Prostate gland (tissue), 2 donors: ENCODE measurements around the gene KCNJ5. TPM values are rescaled to one million over a fixed set of nuclear protein-coding genes. Genes with fewer than 3 reads are reported as not detected.

Experiments used
- DNase-seq: peaks from one replicate; pipeline ENCODE4 v3.0.0-alpha.2; 2019; ENCODE audit warnings: low spot score
- H3K27ac ChIP-seq, 2 donors: fragments of 200-600 bp; sonication (generic); 2 replicates each; pipeline ENCODE4 v1.5.1; 2017 to 2019
- H3K27me3 ChIP-seq: fragments of 200-600 bp; sonication (generic); replicated peaks from 2 replicates; pipeline ENCODE4 v1.5.1; 2019; ENCODE audit not compliant: insufficient read depth
- H3K36me3 ChIP-seq, 2 donors: fragments of 200-600 bp; sonication (generic); 1 replicate in 1 of 2; 2 replicates in 1 of 2; pipeline versions ENCODE4 v1.5.1 to v1.8.1; 2017 to 2019
- H3K4me1 ChIP-seq: fragments of 200-600 bp; sonication (generic); replicated peaks from 2 replicates; pipeline ENCODE4 v1.5.1; 2019
- H3K4me3 ChIP-seq, 2 donors: fragments of 200-600 bp; sonication (generic); 2 replicates each; pipeline ENCODE4 v1.5.1; 2017 to 2019
- H3K9me3 ChIP-seq: fragments of 200-600 bp; sonication (generic); 2 replicates; pipeline ENCODE4 v1.5.1; 2017
- POLR2A ChIP-seq: fragments of 450-650 bp; IDR thresholded peaks from one replicate; pipeline ENCODE4 v1.6.1; 2016; ENCODE audit warnings: antibody characterized with exemption, mild to moderate bottlenecking
- POLR2AphosphoS5 ChIP-seq: sonication (generic); formaldehyde crosslinking; IDR thresholded peaks from one replicate; pipeline ENCODE4 v1.6.1; 2017; ENCODE audit warnings: antibody characterized with exemption
- WGBS: methylation state at CpG from one replicate; pipeline ENCODE4 v1.1.5; 2018; 5-methylcytosine and 5-hydroxymethylcytosine counted together
- intact Hi-C: fragments of 100-400 bp; cut with DNase I; formaldehyde crosslinking; loops from one replicate; pipeline ENCODE4 v1.14.2; 2022
- total RNA-seq, 2 donors: library from RNA; depleted of rRNA; stranded (reverse); fragments of >200 nt; gene quantifications; one replicate each; pipeline ENCODE4 v1.1.0, GENCODE V29; 2016
- TF ChIP-seq, protein P1 (sequence below), 4 experiments: fragments of 200-600 bp in 2 of 4; fragments of 450-650 bp in 2 of 4; sonication (generic) in 2 of 4; IDR thresholded peaks; 1 replicate in 3 of 4; 2 replicates in 1 of 4; pipeline ENCODE4 v1.5.1; 2016 to 2019; ENCODE audit warnings: antibody characterized with exemption in 4 of 4, mild to moderate bottlenecking in 2 of 4, moderate library complexity in 2 of 4

Gene KCNJ5
- total RNA-seq, 2 donors from 2014 or later = 3.9 to 4.7 TPM

DNA sequence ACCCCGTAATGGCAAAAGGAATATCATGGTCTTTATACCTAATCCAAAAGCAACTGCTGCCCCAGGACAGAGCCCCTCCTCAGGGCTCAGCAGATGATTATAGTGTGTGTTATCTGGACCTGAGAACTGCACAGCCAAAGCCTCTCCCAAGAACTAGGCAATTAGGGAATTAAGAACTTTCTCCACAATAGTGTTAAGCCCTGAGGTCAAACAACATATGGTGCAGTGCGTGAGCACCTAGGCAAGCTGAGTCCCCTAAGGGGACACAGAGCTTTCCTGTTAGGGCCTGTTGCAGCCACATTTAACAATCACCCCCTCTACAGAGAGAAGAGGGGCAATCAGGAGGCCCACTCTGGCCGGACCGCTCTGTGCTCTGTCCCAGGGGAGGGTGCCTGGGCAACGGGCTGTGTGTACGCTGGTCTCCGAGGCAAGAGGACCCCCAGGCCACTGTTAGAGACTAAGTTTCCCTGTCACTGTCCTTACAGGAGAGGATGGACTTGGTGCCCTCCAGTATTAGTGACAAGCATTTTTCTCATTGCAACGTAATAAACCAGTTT lies 1.4 kb upstream of the KCNJ5 start:
- no peaks in the 10 kb centered on the region for H3K27me3 ChIP-seq
- DNase-seq = no peak
- no peak for TF ChIP-seq POLR2AphosphoS5
- TF ChIP-seq, protein P1, sequence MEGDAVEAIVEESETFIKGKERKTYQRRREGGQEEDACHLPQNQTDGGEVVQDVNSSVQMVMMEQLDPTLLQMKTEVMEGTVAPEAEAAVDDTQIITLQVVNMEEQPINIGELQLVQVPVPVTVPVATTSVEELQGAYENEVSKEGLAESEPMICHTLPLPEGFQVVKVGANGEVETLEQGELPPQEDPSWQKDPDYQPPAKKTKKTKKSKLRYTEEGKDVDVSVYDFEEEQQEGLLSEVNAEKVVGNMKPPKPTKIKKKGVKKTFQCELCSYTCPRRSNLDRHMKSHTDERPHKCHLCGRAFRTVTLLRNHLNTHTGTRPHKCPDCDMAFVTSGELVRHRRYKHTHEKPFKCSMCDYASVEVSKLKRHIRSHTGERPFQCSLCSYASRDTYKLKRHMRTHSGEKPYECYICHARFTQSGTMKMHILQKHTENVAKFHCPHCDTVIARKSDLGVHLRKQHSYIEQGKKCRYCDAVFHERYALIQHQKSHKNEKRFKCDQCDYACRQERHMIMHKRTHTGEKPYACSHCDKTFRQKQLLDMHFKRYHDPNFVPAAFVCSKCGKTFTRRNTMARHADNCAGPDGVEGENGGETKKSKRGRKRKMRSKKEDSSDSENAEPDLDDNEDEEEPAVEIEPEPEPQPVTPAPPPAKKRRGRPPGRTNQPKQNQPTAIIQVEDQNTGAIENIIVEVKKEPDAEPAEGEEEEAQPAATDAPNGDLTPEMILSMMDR (IDR thresholded peaks at IDR 0.05) = no peak
- TF ChIP-seq POLR2A = no peak
- WGBS = 90% methylated on average over 8 of the region's 8 CpGs
- intact Hi-C loops = loop anchor here (10.0 kb wide), 1 partner anchor 855 kb away; no protein-coding TSS in a partner anchor
- no peaks in the 10 kb centered on the region for H3K9me3 ChIP-seq
- no peak overlapping the region for H3K4me3 ChIP-seq
- H3K36me3 ChIP-seq = no peaks in the 10 kb centered on the region
- H3K4me1 ChIP-seq = no peaks in the 10 kb centered on the region
- H3K27ac ChIP-seq = no peak overlapping the region

DNA sequence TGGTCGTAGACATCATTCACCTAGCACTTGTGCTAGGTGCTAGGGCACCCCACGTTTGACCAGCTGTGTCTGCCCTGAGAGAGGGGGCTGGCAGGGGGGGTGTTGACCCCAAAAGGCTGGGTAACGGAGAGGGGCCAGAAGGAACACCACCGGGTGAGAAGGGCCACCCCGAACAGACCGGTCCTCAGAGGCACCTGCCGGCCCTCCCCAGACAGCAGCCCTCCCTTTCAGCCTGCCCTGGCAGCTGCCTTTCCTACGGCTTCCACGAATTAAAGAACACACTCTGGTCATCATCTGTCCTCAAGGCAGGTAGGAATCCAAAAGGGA lies 977 bp upstream of the KCNJ5 start:
- Histone ChIP-seq H3K36me3 (no peaks in the 10 kb centered on the region), H3K4me1 (no peaks in the 10 kb centered on the region), H3K27me3 (no peaks in the 10 kb centered on the region), H3K9me3 (no peaks in the 10 kb centered on the region), H3K4me3 (peak overlapping the region; percentile 36 to 39), H3K27ac (peak overlapping the region in 1 of 2 donors; percentile 60)
- 27% methylated on average over 9 of the region's 9 CpGs for WGBS
- TF ChIP-seq, protein P1 (IDR thresholded peaks at IDR 0.05) = no peak
- no peak for TF ChIP-seq POLR2AphosphoS5
- TF ChIP-seq POLR2A = no peak
- no peak for DNase-seq
- intact Hi-C loops = no loop called here

GRCh38 chr11:128891913-128892398 lies 800 bp downstream of the KCNJ5 start:
- Histone ChIP-seq H3K9me3 (no peaks in the 10 kb centered on the region), H3K27ac (peak overlapping the region; percentile 60 to 66), H3K4me3 (peak overlapping the region in 1 of 2 donors; percentile 36), H3K36me3 (no peaks in the 10 kb centered on the region), H3K27me3 (no peaks in the 10 kb centered on the region), H3K4me1 (no peaks in the 10 kb centered on the region)
- intact Hi-C loops = no loop called here
- TF ChIP-seq POLR2AphosphoS5 = peak; percentile 32
- TF ChIP-seq, protein P1 (IDR thresholded peaks at IDR 0.05) = no peak
- peak; percentile 43 for DNase-seq
- WGBS = 36% methylated on average over 6 of the region's 6 CpGs

DNA sequence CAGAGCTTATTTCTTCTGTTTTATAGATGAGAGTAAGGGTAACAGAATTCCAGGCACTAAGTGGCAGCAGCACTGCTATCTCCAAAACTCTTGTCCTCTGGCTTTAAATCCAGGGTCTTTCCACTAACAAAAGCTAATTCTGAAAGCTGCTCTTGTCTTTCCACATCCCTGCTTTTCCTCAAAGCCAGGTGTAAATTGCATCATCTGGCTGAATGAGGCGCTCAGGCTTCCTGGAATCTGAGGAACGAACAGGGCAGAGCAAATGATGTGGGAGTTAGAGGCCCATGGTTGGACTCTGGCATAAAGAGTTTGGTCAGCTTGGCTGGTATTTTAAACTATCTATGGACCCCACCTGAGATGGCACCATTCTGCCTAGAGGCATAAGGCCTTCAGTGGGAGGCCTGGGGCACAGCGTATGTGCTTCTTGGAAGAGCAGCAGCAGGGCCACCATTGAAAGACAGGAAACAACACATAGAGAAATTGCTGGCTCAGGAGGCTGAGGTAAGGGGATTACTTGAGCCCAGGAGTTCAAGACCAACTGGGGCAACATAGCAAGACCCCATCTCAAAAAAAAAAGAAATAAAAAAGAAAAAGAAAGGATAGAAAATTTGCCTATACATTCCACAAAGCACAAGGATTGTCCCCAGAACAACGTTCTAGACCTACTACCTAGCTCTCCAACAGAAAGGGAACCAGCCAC lies 1.9 kb downstream of the KCNJ5 start:
- Histone ChIP-seq H3K36me3 (no peaks in the 10 kb centered on the region), H3K9me3 (no peaks in the 10 kb centered on the region), H3K4me3 (no peak overlapping the region), H3K27me3 (no peaks in the 10 kb centered on the region), H3K4me1 (no peaks in the 10 kb centered on the region), H3K27ac (peak overlapping the region in 1 of 2 donors; percentile 60)
- no peak for DNase-seq
- 73% methylated on average over 4 of the region's 4 CpGs for WGBS
- intact Hi-C loops = no loop called here
- TF ChIP-seq POLR2A = no peak
- TF ChIP-seq, protein P1 (IDR thresholded peaks at IDR 0.05) = no peak
- TF ChIP-seq POLR2AphosphoS5 = no peak
